GM18511 (cell line): ENCODE data around the gene PLEKHA8.

Experiments used
- ATAC-seq: cut with Tn5 transposase; IDR thresholded peaks from one replicate; pipeline ENCODE4 v1.9.1; 2021; ENCODE audit warnings: mild to moderate bottlenecking, moderate library complexity; ENCODE audit not compliant: unreplicated experiment

PLEKHA8 gene

DNA sequence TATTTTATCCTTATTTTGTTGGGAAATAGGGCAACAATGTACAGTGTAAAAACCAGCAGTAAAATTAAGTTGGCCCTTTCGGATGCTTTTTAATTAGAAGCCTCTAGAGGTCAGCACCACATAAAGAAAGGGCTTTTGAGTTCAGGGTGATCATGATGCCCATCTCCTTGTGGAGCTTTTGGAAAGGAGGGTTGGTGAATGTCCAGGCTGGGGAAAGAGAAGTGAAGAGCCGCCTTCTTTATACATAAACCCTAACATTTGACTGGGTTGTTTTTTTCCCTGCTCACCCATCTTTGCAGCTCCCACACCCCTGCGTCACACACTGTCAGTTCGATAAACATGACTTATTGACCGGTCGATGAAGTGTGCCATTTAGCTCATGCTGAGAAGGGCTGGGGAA lies 136.4 kb downstream of the PLEKHA8 start:
- ATAC-seq = peak; percentile 45

GRCh38 chr7:30165590-30165989 lies 137.4 kb downstream of the PLEKHA8 start:
- ATAC-seq = no peak

DNA sequence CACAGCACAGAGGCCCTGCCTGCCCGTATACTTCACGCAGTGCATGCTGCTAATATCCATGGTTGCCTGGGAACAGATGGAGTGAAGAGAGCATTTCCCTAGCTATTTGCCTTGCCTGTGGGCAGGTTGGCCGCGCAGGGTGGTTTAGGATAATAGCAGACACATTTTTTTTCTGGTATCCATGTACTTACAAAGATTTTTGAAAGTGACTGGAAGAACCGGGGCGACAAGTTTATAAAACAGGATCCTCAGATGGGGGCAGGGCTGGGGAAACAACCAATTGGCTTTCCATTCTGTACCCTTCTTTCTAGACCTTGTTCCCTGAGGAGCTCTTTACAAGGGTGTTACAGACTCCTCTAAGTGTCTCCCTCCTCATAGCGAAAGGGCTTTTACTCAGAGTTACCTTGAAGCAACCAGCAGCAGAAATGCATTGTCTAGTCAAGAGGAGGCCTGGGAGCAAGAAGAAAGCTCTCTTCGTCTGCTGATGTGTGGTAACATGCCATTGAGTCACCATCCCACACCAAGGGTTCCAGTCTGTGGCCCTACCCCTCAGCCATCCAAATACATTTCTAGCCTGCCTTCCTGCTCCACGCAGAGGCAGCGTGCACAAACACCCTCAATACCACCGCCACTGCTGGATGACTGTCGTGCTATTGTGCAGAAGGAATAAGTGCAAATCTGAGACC lies 138.1 kb downstream of the PLEKHA8 start:
- ATAC-seq = no peak

DNA sequence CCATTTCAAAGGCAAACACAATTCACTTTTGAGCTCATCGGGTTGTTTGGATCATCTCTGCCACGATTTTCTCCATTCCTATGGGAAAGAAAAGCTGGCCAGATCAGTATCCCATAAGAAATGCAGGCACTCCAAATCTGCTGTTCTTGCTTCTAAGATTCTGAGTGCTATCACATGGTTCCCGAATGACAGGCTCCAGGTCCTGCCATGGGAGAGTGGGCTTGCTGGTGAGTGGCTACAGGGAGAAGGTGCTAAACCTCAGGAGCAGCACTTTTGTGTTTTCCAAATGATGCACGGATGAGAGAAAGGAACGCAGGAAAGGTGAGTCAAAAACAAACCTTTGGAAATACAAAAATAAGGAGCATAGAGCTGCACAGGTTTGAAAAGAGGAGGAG lies 138.6 kb downstream of the PLEKHA8 start:
- ATAC-seq = no peak

GRCh38 chr7:30167901-30168300 lies 139.7 kb downstream of the PLEKHA8 start:
- ATAC-seq = no peak

- no peak for ATAC-seq
Measured at GRCh38 chr7:30168835-30169573, 140.8 kb downstream of the PLEKHA8 start.

DNA sequence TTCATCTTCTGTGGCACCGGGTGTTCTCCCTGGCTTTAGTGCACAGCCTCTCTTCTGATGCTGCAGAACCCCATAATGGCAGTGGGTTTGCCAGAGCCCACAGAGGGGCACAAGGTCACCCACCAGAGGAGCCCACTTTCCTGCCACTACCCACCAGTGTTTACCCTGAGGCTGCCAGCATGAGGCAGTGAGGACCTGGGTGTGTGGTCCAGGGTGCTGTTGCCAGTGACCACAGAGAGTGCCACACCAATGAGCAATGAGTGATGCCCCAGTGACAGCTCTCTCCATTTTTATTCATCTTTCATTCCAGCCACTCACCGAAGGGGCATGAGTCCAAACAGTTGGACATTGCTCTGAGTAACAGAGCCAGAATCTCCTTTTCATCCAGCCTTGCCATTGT lies 141.4 kb downstream of the PLEKHA8 start:
- no peak for ATAC-seq

- no peak for ATAC-seq
Measured at GRCh38 chr7:30170476-30171205, 142.4 kb downstream of the PLEKHA8 start.

DNA sequence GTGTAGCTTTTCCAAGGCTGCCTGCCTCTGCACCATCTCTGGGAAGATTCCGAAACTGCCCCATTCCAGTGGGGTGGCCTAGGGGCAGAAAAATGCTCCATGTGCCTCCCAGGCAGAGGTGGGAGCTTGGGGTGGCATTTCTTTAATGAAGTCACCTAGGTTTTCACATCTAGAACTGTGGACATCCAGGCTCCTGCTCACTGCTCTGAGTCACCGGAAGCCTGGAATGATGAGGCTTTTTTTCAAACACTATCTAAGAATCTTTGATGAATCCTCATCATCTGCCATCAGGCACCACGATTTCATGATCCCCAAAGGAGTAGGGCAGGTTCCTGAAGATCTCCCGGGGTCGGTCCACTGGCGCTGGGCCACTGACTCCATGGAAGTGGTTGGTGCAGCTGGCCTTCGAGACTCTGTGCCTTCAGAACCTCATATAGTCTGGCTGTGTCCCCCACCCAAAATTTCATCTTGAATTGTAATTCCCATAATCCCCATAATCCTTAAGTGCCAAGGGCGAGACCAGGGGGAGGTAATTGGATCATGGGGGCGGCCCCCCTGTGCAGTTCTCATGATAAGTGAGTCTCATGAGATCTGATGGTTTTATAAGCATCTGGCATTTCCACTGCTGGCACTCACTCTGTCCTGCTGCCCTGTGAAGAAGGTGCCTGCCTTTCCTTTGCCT lies 143.7 kb downstream of the PLEKHA8 start:
- ATAC-seq = no peak

DNA sequence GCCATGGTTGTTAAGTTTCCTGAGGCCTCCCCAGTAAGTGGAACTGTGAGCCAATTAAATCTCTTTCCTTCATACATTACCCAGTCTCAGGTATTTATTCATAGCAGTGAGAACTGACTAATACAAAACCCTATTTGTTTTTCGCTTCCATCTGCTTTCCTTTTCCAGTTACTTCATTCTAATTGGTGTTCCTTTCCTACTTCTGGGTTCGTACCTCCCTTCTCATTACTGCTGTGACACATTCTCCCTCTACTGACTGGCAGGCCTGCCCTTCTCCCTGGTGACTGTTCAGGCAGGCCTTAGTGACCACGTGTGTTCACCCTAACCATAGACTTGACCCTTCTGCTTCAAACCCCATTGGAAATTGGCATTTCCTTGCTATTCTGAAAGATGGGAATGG lies 144.2 kb downstream of the PLEKHA8 start:
- ATAC-seq = no peak

- ATAC-seq = no peak
Measured at GRCh38 chr7:30173058-30173897, 145.1 kb downstream of the PLEKHA8 start.

GRCh38 chr7:30175180-30175579 lies 147.0 kb downstream of the PLEKHA8 start:
- no peak for ATAC-seq

GRCh38 chr7:30175636-30176147 lies 147.5 kb downstream of the PLEKHA8 start:
- ATAC-seq = no peak

GRCh38 chr7:30176463-30177109 lies 148.4 kb downstream of the PLEKHA8 start:
- ATAC-seq = peak; percentile 53

GRCh38 chr7:30177186-30177585 lies 149.0 kb downstream of the PLEKHA8 start:
- ATAC-seq = no peak

DNA sequence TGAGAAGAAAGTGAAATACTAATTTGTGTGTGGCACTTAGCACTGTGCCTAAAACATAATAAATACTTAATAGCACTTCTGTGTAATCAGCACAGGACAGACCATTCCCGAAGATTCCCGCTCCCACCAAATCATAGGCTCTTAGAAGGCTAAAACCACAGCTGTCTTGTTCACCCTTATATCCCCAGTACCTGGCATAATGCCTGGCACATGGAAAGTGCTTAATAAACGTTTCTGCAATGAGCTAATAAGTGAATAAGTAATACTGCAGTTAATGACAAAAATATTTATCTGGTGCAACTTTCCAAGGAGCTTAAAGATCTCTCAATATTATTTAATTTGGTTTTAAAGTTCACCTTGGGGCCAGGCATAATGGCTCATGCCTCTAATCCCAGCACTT lies 149.8 kb downstream of the PLEKHA8 start:
- ATAC-seq = no peak

GRCh38 chr7:30178748-30179436 lies 150.7 kb downstream of the PLEKHA8 start:
- peak; percentile 87 for ATAC-seq
